ENCODE measurements around the gene STAMBP. TPM values are rescaled to one million over a fixed set of nuclear protein-coding genes. Genes with fewer than 3 reads are reported as not detected.

STAMBP gene
- total RNA-seq, result 25.5 and 36.6 TPM in 2 replicates

DNA sequence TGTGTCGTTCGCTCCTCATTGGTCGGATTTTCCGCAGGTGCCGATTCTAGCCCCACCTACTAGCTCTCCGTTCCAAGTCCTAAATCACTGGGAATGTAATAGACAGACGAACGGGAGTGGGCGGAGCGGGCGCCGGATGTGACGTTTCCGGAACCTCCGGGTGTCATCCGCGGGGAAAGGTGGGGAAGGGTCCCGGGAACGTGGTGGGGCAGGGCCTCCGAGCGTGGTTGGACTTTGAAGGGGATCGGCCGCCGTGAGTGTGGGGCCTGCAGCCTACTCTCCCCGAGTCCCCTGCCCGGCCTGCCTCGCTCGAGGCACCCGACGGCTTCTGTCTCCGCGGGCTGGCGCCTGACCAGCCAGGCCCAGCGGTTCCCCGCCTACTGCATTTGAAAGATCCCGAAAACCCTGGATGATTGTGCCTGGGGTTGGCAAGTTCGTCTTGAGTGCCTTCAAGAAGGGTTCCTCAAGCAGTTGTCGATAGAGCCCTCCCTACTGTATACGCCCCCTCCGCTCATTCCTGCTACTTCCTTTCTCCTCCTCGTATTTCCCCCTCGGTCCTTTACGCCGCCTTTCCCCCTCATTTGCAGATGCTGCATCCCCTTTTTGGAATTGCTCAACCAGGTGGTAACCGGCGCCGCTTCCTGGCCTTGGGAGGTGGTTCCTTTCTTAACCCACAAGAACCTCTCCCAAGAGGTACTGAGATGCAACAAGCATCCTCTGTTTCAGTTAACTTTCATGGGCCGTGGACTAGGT, at the start of gene STAMBP:
TSS of gene STAMBP (plus strand) at position 144 of the 753 bp plus-strand sequence. CDS start 1,896 bp downstream, outside the sequence.

DNA sequence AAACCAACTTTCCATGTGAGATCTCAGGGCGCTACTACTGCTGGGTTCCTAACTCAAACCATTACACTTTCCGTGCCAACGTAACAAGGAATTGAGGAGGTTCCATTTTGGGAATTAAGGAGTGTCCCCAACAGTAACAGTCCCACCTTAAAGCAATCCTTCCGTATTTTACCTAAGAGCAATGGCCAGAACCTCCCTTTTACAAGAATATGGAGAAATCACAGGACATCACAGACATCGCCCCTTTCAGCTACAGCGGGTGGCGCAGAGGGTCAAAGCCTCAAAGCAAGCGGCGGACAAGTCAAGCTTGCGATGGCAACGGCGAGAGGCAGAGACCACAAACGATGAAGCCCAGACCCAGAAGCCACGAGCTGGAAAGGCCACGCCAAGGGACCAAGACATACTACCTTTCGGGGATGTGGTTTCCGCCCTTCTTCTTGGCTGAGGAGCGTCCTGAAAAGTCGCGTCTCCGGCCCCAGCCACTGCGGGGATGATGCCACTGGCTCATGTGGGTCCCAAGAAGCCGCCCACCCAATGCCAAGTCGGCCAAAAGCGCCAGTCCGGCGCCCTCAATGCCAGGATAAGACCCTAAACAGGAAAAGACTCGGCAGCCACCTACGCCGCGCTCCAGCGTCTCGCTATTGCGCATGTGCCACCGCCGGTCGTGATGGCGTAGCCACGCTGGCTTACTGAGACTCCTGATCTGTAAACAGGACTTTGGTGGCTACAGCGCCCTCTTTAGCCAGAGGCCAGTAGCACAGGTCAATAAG, 49.1 kb upstream of the STAMBP start, which contains the start of gene DUSP11:
TSS of gene DUSP11 (minus strand) at position 637 of the 770 bp plus-strand sequence. CDS start at position 508, 129 bp downstream.

GRCh38 chr2:73783883-73784282, 44.9 kb upstream of the STAMBP start, which contains the start of gene C2orf78:
C2orf78 (plus strand) TSS chr2:73784183; CDS start chr2:73784310, 127 bp downstream.

GRCh38 chr2:73892631-73893329, 64.0 kb downstream of the STAMBP start, which contains the start of gene ACTG2:
ACTG2 (plus strand) TSS chr2:73893008; CDS start chr2:73901312, 8,304 bp downstream.

Other genes with a start within 250 kb of the STAMBP start
- gene NAT8, start 186.5 kb upstream of the STAMBP start, total RNA-seq, result not detected in 2 replicates
- gene TPRKB, start 91.6 kb upstream of the STAMBP start, total RNA-seq, result 29.3 and 37.3 TPM in 2 replicates
- 42.7 and 51.2 TPM in 2 replicates for gene DUSP11, start 48.9 kb upstream of the STAMBP start, total RNA-seq
- gene C2orf78, start 44.8 kb upstream of the STAMBP start, total RNA-seq, result not detected in 2 replicates
- 0.11 TPM in 1 of 2 replicates, not detected in the other for gene ACTG2, start 64.0 kb downstream of the STAMBP start, total RNA-seq
- 44.7 and 47.1 TPM in 2 replicates for gene DGUOK, start 97.9 kb downstream of the STAMBP start, total RNA-seq
- 2.0 and 2.5 TPM in 2 replicates for gene TET3, start 155.9 kb downstream of the STAMBP start, total RNA-seq

Data from articular chondrocyte of knee joint (primary cell).